Inferior parietal cortex (tissue), 1 donor: ENCODE measurements around the gene TMEM212.
"Not testable (repeated sequence)": the region's sequence is repeated elsewhere in the genome, so short reads cannot be mapped to it uniquely, and the experiment has no call there.

ENCODE experiments used
- DNase-seq: peaks from one replicate; pipeline ENCODE4 v3.0.0-alpha.2; 2016; ENCODE audit errors: extremely low spot score

TMEM212 gene

GRCh38 chr3:171813278-171813896 lies 29.8 kb upstream of the TMEM212 start:
- DNase-seq, result no peak

DNA sequence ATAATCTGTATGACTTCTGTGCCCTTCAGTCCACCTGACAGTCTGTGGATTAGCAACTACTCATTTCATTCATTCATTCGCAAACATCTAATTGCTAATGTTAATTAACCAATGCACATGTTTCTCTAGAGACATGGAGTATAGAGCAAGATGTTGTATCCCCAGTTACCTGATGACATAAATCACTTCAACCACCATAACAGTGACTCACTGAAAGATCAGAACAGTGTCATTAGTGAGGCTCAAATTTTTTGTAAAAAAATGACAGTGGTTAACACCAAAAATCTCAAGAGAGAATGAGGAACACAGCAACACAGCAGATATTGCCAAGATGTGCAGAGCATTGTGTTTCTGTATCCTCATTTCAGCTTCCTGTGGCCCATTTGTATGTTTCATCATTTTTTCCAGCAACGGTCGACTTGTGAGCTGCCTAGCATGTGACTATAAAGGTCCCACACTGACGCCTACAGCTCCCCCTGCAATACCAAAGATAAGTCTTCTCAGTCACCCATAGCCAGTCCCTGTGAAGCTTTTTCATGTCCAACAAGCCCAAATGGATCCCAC lies 29.2 kb upstream of the TMEM212 start:
- DNase-seq, result no peak

DNA sequence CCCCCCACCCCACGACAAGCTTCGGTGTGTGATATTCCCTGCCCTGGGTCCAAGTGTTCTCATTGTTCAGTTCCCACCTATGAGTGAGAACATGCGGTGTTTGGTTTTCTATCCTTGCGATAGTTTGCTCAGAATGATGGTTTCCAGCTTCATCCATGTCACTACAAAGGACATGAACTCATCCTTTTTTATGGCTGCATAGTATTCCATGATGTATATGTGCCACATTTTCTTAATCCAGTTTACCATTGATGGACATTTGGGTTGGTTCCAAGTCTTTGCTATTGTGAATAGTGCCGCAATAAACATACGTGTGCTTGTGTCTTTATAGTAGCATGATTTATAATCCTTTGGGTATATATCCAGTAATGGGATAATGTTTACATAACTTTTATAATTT lies 28.5 kb upstream of the TMEM212 start:
- not testable (repeated sequence) for DNase-seq

DNA sequence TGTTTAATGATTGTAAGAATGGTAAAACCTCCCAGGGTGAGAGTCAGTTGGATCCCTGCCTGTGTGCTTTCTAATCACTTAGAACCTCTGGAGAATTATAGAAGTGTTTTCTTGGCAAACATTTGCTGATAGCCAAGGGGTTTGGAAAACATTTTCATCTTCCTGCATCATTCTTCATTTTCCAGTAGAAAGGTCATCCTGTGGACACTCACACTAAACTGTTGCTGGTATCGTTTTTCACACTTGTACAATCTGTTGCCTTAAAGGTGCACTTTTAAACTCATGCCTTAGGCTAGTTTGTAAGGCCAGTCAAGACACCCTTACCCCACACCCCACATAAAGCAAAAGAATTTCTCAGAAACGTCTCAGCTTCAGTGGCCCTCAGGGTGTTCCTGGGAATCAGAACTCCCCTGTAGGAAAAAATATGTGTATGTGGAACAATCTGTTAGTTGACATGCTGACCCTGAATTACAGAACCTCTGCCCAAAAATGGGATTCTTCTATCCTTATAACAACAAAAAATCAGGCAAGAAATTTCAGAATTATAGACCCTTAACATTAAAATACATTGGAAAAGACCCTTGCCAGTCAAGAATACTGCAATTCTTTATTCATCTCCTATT lies 27.1 kb upstream of the TMEM212 start:
- no peak for DNase-seq

- DNase-seq, result no peak
Observed at GRCh38 chr3:171817074-171817800, 25.9 kb upstream of the TMEM212 start.

GRCh38 chr3:171821044-171821443 lies 22.1 kb upstream of the TMEM212 start:
- DNase-seq, result no peak

- no peak for DNase-seq
Observed at GRCh38 chr3:171821778-171822358, 21.3 kb upstream of the TMEM212 start.

DNA sequence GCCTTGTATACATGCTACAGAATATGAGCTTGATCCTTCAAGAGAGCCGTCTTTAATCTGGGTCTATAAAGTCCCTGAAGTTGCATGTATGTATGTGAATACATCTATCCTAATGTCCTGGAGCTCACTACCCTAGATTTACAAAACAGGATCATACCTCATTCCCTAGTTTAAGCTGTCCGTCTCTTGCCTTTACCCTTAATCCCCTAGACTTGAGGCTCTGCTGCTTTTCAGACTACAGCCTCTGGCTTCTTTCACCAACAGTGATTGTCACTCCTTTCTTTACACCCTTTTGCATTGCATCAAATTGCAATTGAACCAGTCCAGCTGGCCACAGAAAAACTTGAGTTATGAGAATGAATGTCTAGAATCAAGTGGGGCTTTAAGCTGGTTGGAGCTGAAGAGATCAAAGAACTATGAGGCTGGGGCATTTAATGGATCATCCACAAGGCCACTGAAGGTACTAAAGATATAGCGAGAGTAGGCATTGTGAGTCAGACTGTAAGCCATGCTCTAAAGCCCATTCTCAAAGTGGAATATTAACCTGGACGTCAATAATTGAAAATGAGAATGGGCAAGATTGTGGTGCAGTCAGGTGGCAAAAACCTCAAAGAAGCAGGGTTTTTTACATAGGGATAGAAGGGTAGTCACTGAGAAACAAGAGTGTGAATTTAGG lies 20.6 kb upstream of the TMEM212 start:
- DNase-seq, result no peak

DNA sequence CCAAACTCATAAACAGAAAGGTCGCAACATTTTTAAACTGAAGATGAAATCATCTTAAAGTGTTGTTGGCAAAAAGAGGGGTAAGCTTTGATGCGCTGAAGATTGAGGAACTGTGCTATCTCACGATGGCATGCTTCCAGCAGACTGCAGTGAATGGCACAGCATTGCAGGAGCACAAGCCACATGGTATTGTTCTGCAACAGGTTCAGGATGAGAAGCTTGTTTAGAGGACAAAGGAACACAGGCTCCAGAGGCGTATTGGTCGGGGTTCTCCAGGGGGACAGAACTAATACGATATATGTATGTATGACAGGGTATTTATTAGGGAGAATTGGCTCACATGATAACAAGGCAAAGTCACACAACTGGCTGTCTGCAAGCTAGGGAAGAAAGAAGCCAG lies 19.0 kb upstream of the TMEM212 start:
- DNase-seq, result no peak

DNA sequence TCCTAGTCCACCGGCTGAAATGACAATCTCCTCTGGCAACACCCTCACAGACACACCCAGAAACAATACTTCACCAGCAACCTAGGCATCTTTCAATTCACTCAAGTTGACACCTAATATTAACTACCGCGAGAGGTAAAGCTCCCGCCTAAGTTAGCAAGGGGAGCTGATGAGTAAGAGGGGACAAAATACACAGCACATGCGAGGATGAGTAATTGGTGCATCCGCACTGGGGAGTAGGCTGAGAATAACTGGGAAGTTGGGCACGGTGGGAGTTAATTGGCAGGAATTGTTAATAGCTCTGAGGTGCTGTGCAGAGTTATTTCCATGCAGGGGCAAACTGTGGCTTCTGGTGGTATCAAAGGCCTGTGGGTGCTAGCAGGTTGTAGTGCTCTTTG lies 18.3 kb upstream of the TMEM212 start:
- no peak for DNase-seq

DNA sequence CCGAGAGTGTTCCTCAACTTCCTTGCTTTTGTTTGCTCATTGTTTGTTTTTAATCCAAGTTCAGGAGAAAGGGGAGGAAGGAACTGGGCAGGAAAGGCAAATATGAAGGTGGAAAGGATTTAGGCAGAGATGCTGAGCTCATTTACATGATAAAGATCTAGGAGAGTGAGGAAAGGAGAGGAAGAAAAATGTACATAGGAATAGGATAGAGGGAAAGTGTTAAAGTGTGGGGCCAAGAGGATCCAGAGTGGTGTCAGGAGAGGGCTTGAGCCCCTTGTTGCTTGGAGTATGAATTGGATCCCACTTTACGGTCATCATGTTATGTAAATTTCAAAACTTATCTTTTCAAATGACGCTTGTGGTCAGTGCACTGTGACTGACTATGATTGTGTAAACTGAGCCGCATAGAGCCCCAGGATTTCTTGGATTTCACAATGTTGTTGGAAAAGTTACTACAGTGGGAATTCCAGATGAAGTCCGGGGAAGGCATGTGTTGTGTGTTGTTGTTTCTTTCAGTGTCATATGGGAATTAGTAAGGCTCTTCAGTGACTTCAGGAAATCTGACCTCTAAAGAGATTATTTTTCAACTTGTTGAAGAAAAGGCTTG lies 17.8 kb upstream of the TMEM212 start:
- DNase-seq, result no peak

DNA sequence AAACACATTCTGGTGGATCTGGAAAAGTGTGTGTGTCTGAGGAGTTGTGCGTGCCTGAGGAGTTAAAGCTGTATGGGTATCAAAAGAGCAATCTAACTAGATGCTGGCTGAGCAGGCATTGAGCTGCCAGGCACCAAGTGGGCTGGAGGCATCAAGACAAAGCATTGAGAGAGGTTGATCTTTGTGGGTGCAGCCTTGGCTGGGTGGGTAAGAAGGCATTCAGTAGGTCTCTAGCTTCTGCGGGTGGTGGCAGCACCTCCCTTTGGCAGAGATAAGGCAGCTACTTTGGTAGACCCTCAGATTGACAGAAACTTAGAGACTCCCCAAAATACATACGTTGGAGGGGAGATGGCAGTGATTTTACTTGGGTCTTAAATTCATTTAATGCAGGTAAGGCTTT lies 15.8 kb upstream of the TMEM212 start:
- DNase-seq, result no peak

- no peak for DNase-seq
Observed at GRCh38 chr3:171827836-171828458, 15.2 kb upstream of the TMEM212 start.

- DNase-seq, result no peak
Observed at GRCh38 chr3:171828902-171829770, 14.0 kb upstream of the TMEM212 start.

DNA sequence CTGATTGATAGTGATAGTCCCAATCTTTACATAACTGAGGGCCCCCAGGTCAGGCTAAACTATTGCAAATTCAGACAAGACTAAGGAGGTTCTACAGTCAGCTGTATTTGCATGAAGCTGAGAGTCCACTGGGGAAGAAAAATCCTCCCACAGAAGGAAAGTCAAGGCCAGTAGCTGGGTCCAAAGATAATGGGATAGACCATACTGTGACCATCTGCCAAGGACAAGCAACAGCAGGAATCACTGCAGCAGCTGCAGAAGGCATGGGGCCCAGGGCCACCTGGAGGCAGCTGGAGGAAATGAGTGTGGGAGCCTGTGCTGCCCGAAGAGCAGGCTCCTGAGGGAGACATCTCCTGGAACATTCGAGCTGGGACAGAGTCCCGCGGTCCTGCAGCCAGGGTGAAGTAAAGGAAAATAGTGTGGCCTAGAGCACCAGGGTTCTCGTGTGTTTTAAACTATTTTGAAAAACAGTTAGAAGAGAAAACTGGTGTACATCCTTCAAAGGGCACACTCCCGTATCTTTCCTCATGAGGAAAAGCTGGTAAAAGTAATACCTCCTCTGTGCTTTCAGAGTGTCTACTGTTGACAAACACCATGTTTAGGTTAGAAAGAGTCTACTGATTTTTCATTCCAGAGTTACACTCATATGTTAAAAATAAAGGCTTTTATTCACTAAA lies 13.2 kb upstream of the TMEM212 start:
- peak; percentile 60 for DNase-seq

- no peak for DNase-seq
Observed at GRCh38 chr3:171830518-171830875, 12.7 kb upstream of the TMEM212 start.

DNA sequence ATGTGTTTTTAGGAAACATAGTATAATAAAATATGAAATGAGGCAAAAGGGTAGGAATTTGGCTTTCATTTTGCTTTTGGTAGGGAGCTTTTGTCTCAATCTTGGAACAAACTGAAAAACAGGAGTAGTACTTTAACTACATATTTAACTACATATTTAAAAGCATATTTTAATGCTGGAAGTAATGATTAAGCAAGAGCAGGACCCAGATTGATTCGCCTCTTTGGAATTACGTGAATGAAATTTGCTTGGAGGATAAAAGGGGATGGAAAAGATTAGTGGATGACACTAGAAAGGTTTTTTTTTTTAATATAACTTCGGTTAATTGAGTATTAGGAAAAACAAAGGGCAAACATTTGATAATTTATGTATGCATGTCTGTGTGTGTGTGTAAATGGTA lies 11.2 kb upstream of the TMEM212 start:
- DNase-seq, result no peak

DNA sequence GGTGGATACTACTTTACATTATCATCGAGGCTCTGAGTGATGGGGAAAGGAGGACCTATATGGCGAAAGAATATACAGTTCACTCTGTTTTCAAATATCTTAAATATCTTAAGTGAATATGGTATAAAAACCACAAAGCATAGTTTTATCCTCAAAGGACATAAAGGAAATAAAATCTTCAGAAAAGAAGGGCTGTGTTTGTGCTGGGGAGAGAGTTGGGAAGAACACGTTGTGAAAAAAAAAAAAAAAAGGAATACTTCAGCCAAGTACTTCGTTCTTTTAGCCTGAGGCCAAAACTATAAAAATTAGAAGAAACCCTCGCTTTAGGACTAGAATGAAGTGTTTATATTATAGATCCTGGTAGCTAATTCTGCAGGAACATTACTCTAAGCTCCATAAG lies 10.2 kb upstream of the TMEM212 start:
- DNase-seq, result no peak

DNA sequence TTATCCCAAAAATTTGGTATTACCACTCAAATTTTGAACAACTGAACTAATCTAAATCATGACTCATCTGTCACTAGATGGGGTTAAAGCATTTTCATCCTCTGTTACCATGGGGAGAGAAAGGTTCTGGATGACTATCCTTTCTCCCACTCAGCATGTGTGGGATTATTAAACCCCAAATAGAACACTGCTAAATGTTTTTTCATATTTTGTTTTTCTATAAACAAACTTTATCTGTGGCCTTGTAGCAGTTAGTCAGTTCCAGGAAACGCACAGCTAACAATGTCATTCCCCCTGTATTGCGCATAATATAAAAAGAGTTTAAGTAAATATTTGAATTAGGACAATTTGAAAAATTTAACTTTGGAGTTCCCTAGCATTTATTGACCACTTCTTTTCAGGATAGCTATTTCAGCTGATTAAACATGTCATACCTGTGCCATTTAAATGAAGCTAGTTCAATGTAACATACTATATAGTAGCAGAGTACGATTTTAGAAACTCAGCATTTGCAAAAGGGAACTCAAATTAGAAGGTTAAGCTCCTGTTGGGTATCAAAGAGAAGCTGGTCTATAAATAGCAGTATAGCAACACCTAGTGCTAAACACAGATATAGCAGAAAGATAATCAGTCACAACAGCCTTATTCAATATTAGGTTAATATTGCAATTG lies 9.2 kb upstream of the TMEM212 start:
- no peak for DNase-seq
